GM06990 (cell line): ENCODE results near the gene PPP4R4.

Experiments used
- DNase-seq: peaks from one replicate; pipeline ENCODE4 v3.0.0-alpha.2; 2011; ENCODE audit not compliant: insufficient read length; ENCODE audit errors: extremely low read depth
- H3K27me3 ChIP-seq: replicated peaks from 2 replicates; pipeline ENCODE4 v1.6.0; 2011; ENCODE audit warnings: low read length; ENCODE audit not compliant: control insufficient read depth, insufficient read depth
- H3K36me3 ChIP-seq: 2 replicates; pipeline ENCODE4 v1.5.1; 2011; ENCODE audit warnings: low read length; ENCODE audit not compliant: control insufficient read depth, insufficient read depth
- H3K4me3 ChIP-seq: replicated peaks from 2 replicates; pipeline ENCODE4 v1.5.1; 2011; ENCODE audit warnings: low read depth, mild to moderate bottlenecking, control low read depth, low read length
- CTCF ChIP-seq: IDR thresholded peaks from 2 replicates; pipeline ENCODE4 v1.5.1; 2011; ENCODE audit warnings: low read length, control low read depth, mild to moderate bottlenecking, inconsistent platforms; ENCODE audit not compliant: insufficient read depth, poor library complexity, severe bottlenecking

The PPP4R4 gene

GRCh38 chr14:94142247-94142646, 31.9 kb upstream of the PPP4R4 start:
- no peak for TF ChIP-seq CTCF
- no peak for DNase-seq
- H3K36me3 ChIP-seq = no peaks in the 10 kb centered on the region
- no peaks in the 10 kb centered on the region; the same call in 1 of the 2 replicates for H3K27me3 ChIP-seq
- H3K4me3 ChIP-seq = no peak overlapping the region

GRCh38 chr14:94142836-94143235, 31.3 kb upstream of the PPP4R4 start:
- H3K4me3 ChIP-seq = no peak overlapping the region
- TF ChIP-seq CTCF = no peak
- no peaks in the 10 kb centered on the region; the same call in 1 of the 2 replicates for H3K27me3 ChIP-seq
- no peaks in the 10 kb centered on the region for H3K36me3 ChIP-seq
- no peak for DNase-seq

- no peak overlapping the region for H3K4me3 ChIP-seq
- peak; percentile 48 for TF ChIP-seq CTCF
- DNase-seq = no peak
These were observed 30.9 kb upstream of the PPP4R4 start for GRCh38 chr14:94143239-94143638.

GRCh38 chr14:94143711-94144110, 30.4 kb upstream of the PPP4R4 start:
- no peak overlapping the region for H3K4me3 ChIP-seq
- TF ChIP-seq CTCF = no peak
- no peaks in the 10 kb centered on the region for H3K36me3 ChIP-seq
- no peaks in the 10 kb centered on the region for H3K27me3 ChIP-seq
- DNase-seq = no peak

More at GRCh38 chr14:94143239-94143638, 30.9 kb upstream of the PPP4R4 start:
- Histone ChIP-seq H3K36me3 (no peaks in the 10 kb centered on the region), H3K27me3 (no peaks in the 10 kb centered on the region; the same call in 1 of the 2 replicates)

GRCh38 chr14:94144765-94145164, 29.4 kb upstream of the PPP4R4 start:
- Histone ChIP-seq H3K36me3 (no peaks in the 10 kb centered on the region), H3K4me3 (no peak overlapping the region), H3K27me3 (no peaks in the 10 kb centered on the region)
- TF ChIP-seq CTCF = no peak
- no peak for DNase-seq

GRCh38 chr14:94145902-94146527, 28.1 kb upstream of the PPP4R4 start:
- no peaks in the 10 kb centered on the region for H3K27me3 ChIP-seq
- no peak for DNase-seq
- no peak for TF ChIP-seq CTCF
- no peaks in the 10 kb centered on the region for H3K36me3 ChIP-seq
- H3K4me3 ChIP-seq = no peak overlapping the region
